AG04450 (cell line): Measurements from ENCODE around the gene MELTF. TPM values are rescaled to one million over a fixed set of nuclear protein-coding genes. Genes with fewer than 3 reads are reported as not detected.

Experiments
- CTCF ChIA-PET: fragments of 300-600, 350-600 bp; formaldehyde crosslinking; extraction: SDS; loops from one replicate; lab custom pipeline; 2022; ENCODE audit warnings: antibody characterized with exemption, inconsistent platforms; lab: Charles Lee
- POLR2A ChIA-PET: fragments of 350-600 bp; formaldehyde crosslinking; extraction: SDS; loops from one replicate; lab custom pipeline; 2021; ENCODE audit warnings: antibody characterized with exemption, inconsistent platforms; lab: Yijun Ruan, JAX
- DNase-seq: peaks from one replicate; pipeline ENCODE4 v3.0.0-alpha.2; 2011; ENCODE audit warnings: low read depth, low spot score
- H3K27ac ChIP-seq: one replicate; pipeline ENCODE4 v1.5.1; 2012; ENCODE audit warnings: low read depth, low read length, control low read depth
- H3K27me3 ChIP-seq: one replicate; pipeline ENCODE4 v1.6.0; 2012; ENCODE audit warnings: low read length; ENCODE audit not compliant: control insufficient read depth, insufficient read depth
- H3K4me3 ChIP-seq: 2 replicates; pipeline ENCODE4 v1.5.1; 2011; ENCODE audit warnings: mild to moderate bottlenecking, low read depth, low read length, control low read depth
- H3K9me3 ChIP-seq: 2 replicates; pipeline ENCODE4 v1.5.1; 2012; ENCODE audit warnings: low read length; ENCODE audit not compliant: control insufficient read depth, insufficient read depth
- CTCF ChIP-seq: IDR thresholded peaks from 2 replicates; pipeline ENCODE4 v1.5.1; 2011; ENCODE audit warnings: low read depth, low read length, control low read depth, inconsistent platforms
- polyA plus RNA-seq: library from polyadenylated mRNA; depleted of rRNA; stranded (reverse); fragments of >200 nt; gene quantifications from 2 replicates; pipeline ENCODE4 v1.2.3, GENCODE V29; 2011

MELTF gene
- polyA plus RNA-seq, 1 experiment, result 0.55 TPM

GRCh38 chr3:196981657-196982056 lies 48.0 kb downstream of the MELTF start:
- Histone ChIP-seq H3K9me3 (peaks cover 6% of the 10 kb centered on the region), H3K4me3 (no peak overlapping the region), H3K27me3 (peaks cover 12% of the 10 kb centered on the region), H3K27ac (no peak overlapping the region)
- CTCF ChIA-PET, result no interaction called here
- POLR2A ChIA-PET, result no interaction called here
- DNase-seq, result no peak
- no peak for TF ChIP-seq CTCF

- Histone ChIP-seq H3K4me3 (no peak overlapping the region), H3K27me3 (peaks cover 9% of the 10 kb centered on the region), H3K27ac (no peak overlapping the region), H3K9me3 (peaks cover 6% of the 10 kb centered on the region)
- TF ChIP-seq CTCF, result no peak
- DNase-seq, result no peak
- ChIA-PET POLR2A (no interaction called here), CTCF (interaction anchor here (1.4 to 3.8 kb wide), 3 partner anchors 50 to 208 kb away, joined by 5 to 28 read pairs (median 9); partner anchors contain the start of gene MELTF)
Measured at GRCh38 chr3:196979545-196979944, 50.1 kb downstream of the MELTF start.

- no peak overlapping the region for H3K4me3 ChIP-seq
- CTCF ChIA-PET, result interaction anchor here (0.6 to 3.8 kb wide), 2 partner anchors 33 to 210 kb away, joined by 3 to 28 read pairs; no protein-coding TSS in a partner anchor
- no peak for TF ChIP-seq CTCF
- POLR2A ChIA-PET, result no interaction called here
- H3K9me3 ChIP-seq, result peaks cover under 1% of the 10 kb centered on the region; the same call in 1 of the 2 replicates
- peaks cover 3% of the 10 kb centered on the region for H3K27me3 ChIP-seq
- no peak for DNase-seq
- H3K27ac ChIP-seq, result no peak overlapping the region
Measured at GRCh38 chr3:196976941-196977340, 52.7 kb downstream of the MELTF start.

- H3K27me3 ChIP-seq, result peaks cover 6% of the 10 kb centered on the region
- no peak for TF ChIP-seq CTCF
- peaks cover 3% of the 10 kb centered on the region for H3K9me3 ChIP-seq
- ChIA-PET CTCF (interaction anchor here (1.5 kb wide), 1 partner anchor 212 kb away, joined by 3 read pairs; no protein-coding TSS in a partner anchor), POLR2A (no interaction called here)
- DNase-seq, result no peak
- no peak overlapping the region for H3K27ac ChIP-seq
- H3K4me3 ChIP-seq, result no peak overlapping the region
Measured at GRCh38 chr3:196975349-196975748, 54.3 kb downstream of the MELTF start.

GRCh38 chr3:196974661-196975060 lies 55.0 kb downstream of the MELTF start:
- peaks cover 3% of the 10 kb centered on the region for H3K9me3 ChIP-seq
- DNase-seq, result no peak
- CTCF ChIA-PET, result interaction anchor here (1.5 kb wide), 1 partner anchor 213 kb away, joined by 3 read pairs; no protein-coding TSS in a partner anchor

More at GRCh38 chr3:196974661-196975060, 55.0 kb downstream of the MELTF start:
- Histone ChIP-seq H3K27me3 (peaks cover 6% of the 10 kb centered on the region), H3K27ac (no peak overlapping the region), H3K4me3 (no peak overlapping the region)
- no peak for TF ChIP-seq CTCF
- POLR2A ChIA-PET, result interaction anchor here (0.7 kb wide), 1 partner anchor 114 kb away, joined by 6 read pairs; no protein-coding TSS in a partner anchor
